Fibroblast of skin of back (primary cell): ENCODE measurements around the gene DNAH12.
"Not testable (repeated sequence)": the region's sequence is repeated elsewhere in the genome, so short reads cannot be mapped to it uniquely, and the experiment has no call there.

ENCODE experiments used
- DNase-seq: peaks from one replicate; pipeline ENCODE4 v3.0.0-alpha.2; 2013

DNAH12 gene

DNA sequence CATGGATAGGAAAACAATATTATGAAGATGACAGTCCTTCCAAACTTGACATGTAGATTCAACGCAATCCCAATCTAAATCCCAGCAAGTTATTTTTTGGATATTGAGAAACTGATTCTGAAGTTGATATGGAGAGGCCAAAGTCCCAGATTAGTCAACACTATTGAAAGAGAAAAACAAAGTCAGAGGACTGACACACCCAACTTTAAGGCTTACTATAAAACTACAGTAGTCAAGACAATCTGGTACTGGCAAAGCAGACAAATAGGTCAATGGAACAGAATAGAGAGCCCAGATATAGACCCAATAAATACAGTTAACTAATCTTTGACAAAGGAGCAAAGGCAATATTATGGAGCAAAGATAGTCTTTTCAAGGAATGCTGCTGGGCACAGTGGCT is 132.4 kb downstream of the DNAH12 start:
- no peak for DNase-seq

DNA sequence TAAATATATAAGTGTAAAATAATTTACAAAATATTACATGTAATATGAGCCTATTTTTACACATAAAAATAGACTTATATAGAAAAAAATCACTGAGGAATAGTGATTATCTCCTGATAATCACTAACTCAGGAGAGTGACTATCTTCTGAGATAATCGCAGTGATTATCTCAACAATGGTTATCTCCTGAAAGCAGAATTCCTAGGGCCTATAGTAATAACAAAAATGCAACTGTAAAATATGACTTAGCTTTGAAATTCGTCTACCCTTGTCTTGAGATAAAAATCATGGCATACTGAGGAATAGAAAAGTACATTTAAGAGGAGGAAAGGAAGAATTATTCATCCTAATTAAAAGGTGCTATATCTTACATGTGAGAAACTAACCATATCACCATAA is 134.7 kb downstream of the DNAH12 start:
- no peak for DNase-seq

DNA sequence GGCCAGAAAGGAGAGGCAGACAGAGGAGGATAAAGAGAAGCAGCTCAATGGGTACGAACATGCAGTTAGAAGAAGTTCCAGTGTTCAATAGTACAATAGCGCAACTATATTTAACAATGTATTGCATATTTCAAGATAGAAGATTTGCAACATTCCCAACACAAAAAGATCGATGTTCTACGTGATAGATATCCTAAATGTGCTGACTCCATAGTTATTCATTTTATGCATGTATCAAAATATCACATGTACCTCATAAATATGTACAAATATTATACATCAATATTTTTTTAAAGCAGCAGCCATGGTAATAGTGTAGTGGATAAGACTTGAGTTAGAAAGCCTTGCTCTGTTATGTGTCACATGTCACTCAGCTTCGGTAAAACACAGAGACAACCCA is 141.5 kb downstream of the DNAH12 start:
- DNase-seq, result no peak

DNA sequence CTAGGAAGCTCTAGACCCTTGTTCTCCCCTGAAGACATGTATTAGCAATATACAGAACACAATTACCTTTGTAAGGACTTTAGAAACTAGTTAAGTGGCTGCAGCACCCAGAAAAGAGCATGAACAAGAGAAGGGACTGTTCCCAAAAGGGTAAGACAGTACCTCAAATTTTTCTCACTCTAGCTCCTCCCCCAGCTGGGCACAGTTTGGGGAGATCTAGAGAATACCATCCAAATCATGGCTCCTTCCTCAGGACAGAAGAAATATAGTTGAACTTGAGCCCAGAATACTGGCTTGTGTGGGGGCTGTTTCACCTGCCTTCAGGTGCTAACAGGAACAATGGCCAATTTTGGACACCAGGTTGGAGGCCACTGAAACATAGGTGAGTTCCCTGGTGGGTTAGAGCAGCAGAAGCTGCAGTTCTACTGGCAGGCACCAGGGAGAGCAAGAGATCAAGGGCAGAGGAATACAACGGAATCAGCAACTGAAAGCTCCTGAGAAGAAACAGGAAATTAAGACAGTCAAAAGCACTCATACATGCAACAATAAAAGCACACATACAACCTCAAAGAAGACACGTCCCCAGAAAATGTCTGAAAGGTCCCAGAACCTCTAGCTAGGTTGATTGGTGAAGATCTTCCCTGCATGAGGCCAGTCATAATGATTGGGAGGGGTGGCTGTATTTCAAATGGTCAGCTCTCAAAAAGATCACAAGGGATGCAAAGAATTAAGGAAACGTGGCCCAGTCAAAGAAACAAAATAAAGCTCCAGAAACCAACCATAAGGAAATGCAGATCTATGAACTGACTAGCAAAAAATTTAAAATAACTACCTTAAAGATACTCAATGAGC is 146.7 kb downstream of the DNAH12 start:
- DNase-seq, result peak; percentile 46

DNA sequence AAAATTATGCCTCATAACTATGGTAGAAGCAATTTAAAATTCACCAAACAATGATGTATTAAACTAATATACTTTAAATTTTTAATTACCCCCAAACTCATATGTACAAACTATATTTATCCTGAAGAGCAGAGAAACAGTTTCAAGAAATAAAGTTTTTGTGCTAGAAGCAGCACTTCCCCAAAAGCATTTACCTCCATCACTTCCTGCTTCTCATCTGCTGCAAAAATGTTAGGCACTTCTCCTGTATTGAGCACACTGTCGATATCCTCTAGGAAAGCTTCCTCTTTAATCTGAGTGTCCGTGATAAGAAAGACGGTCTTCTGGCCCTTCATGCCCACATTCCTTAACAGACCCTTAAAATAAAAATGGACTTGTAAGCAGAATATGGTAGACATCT is 150.2 kb downstream of the DNAH12 start:
- no peak for DNase-seq

DNA sequence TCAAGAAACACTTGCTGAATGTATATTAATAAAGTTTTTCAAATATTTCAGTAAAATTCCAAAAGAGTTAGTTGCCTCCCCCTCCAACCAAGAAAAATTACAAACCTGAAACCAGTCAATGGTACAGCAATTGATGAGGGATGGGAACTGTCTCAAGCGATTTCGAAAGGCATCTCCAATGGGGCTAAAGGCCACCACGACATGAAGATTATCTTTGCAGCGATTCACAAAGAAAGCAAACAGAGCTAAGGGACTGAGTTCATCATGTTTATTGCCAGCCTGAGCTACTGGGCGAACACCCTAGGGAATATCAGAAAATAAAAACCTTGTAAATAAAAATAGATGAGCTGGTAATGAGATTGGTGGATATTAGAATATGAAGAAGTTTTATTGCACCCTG is 152.4 kb downstream of the DNAH12 start:
- no peak for DNase-seq

DNA sequence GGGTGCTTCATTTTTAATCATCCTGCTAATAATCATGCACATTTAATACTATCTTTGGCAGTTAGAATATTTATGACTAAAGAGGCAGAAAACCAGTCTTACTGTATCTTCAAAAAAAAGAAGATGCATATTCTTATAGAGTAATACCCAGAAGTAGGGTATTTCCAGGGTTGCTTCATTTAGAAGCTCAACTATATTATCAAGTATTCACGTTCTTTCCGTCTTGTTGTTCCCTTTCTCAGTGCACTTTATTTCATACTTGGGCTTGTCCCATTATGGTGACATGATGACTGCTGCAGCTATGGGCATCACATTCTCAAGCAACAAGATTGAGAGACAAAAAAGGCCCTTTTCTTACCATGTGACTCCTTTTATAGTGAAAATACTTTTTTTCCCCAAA is 154.9 kb downstream of the DNAH12 start:
- no peak for DNase-seq

DNA sequence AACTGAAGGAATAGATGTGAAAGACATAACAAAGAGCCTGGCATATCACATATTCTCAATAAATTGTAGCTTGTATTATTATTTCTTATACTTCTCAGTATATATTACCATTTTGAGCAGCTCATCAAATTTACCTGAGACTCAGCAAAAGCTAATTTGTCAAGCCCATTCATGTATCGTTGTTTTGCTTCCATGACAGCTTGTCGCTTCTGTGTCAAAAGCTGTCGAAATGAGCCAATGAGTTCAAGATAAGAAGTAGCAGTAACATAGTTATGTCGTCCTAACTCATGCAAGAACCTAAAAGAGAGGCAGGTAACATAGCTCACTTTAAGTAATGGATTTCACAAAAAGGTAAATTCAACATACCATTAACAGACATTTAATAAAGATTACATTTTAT is 157.8 kb downstream of the DNAH12 start:
- DNase-seq, result no peak

DNA sequence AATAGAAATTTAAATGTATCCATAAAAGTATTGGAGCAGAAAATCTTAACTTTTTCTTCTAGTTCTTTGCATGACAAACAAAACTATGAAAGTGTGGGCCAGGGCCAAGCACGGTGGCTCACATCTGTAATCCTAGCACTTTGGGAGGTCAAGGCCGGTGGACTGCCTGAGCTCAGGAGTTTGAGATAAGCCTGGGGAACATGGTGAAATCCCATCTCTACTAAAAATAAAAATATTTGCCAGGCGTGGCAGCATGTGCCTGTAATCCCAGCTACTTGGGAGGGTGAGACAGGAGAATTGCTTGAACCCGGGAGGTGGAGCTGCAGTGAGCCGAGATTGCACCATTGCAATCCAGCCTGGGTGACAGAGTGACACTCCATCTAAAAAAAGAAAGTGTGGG is 158.6 kb downstream of the DNAH12 start:
- no peak for DNase-seq

DNA sequence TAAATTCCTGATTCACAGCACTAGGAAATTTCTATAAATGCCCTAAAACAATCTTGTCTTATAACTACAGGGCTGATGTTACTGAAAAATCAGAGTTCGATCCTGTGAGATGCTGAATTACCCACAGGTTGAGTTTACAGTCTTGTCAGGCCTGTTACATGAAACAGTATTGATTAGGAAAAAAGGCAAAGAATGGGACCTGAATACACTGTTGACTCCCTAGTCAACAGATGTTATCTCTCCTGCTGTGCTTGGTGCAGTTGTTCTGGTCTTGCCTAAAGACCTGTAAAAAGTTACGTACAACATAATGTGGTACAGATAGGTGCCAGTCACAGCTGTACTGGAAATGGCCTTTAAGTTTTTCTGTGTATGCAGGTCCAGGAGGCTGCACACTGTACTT is 160.3 kb downstream of the DNAH12 start:
- no peak for DNase-seq

DNA sequence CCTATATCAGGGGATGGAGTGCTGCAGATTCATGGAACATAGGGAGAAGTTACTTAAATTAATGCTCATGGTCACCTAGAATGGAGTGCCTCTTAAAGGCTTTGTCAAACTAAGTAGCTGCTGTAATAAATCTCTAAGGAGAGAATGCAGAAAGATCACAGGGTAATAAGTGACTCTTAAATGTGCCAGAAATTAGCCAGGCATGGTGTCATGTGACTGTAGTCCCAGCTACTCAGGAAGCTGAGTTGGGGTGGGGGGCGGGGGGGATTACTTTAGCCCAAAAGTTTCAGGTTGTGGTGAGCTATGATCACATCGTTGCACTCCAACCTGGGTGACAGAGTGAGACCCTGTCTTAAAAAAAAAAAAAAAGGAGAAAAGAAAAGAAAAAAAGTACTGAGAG is 160.7 kb downstream of the DNAH12 start:
- no peak for DNase-seq

DNA sequence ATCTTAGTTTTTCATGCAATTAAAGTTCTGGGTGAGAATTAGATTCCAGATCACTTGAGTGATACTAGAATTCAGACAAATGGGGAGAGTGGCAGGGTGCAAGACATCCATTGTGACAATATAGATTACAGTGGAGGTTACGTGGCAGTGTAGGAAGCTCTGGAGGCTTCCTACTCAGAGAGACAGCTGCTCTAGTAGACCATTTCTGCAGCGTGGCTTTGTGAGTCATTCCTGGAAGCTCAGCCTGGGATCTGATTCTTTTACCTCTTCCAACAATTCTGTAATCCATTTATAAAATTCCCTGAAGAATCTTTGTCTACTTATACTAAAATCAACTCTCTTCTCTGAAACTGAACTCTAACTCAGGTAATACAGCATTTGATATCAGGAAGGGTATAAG is 161.2 kb downstream of the DNAH12 start:
- peak; percentile 1 for DNase-seq

DNA sequence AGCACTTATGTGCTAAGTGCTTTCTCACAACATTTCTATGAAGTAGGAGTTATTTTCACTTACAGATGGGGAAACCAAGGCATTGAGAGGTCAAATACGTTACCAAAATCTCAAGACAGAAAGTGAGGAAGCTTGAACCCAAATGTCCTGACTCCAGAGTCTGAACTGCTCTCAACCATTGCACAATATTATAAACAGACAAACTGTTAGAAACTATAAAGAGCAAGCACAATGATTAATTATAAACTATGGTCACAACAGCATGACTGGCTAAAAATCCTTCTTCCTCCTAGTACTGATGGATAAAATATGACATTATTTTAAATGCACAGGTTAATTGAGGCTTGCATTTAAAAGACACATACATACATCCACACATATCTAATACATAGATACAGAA is 173.8 kb downstream of the DNAH12 start:
- DNase-seq, result no peak

DNA sequence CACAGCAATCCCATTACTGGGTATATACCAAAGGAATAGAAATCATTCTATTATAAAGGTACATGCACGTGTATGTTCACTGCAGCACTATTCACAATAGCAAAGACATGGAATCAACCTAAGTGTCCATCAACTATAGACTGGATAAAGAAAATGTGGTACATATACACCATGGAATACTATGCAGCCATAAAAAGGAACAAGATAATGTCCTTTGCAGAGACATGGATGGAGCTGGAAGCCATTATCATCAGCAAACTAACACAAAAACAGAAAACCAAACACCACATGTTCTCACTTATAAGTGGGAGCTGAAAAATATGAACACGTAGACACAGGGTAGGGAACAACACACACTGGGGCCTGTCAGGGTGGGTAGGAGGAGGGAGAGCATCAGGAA is 179.1 kb downstream of the DNAH12 start:
- DNase-seq, result not testable (repeated sequence)

DNA sequence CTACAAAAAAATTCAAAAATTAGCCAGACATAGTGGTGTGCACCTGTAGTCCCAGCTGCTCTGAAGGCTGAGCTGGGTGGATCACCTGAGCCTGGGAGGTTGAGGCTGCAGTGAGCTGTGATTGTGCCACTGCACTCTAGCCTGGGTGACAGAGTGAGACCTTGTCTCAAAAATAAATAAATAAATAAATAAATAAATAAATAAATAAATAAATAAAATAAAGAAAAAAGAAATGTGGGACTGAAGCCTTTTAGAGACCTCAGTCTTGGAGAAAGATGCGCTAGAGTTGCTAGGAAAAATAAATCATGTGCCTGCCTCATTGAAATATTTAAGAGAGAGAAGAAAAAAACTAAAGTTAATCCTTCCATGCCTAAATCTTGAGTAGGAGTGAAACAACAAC is 187.9 kb downstream of the DNAH12 start:
- DNase-seq, result not testable (repeated sequence)

DNA sequence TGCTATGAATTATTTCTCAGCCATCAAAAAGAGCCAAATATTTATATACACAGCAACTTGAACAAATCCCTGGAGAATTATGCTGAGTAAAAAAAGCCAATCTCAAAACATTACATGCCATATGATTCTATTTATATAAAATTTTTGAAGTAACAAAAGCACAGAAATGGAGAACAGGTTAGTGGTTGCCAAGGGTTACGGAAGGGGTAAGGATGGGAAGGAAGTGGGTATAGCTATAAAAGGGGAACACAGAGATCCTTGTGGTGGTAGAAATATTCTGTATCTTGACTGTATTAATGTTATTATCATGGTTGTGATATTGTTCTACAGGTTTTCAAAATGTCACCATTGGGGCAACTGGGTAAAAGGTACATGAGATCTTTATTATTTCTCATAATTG is 189.4 kb downstream of the DNAH12 start:
- no peak for DNase-seq

DNA sequence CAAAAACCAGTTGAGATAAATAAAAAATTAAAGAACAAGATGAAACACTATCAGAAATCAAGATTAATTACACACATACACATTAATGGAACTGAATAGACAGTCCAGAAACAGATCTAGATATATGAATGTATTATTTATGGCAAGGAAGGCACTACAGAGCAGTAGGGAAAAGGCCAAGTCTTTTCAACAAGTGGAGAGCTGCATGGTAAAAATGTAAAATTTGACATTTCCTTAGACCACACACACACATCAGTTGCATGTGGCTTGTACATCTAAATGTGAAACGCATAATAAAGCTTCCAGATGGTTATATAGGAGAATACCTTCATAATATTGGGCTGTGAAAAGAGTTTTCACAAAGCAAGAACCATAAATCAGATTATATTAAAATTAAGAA is 193.9 kb downstream of the DNAH12 start:
- DNase-seq, result no peak

DNA sequence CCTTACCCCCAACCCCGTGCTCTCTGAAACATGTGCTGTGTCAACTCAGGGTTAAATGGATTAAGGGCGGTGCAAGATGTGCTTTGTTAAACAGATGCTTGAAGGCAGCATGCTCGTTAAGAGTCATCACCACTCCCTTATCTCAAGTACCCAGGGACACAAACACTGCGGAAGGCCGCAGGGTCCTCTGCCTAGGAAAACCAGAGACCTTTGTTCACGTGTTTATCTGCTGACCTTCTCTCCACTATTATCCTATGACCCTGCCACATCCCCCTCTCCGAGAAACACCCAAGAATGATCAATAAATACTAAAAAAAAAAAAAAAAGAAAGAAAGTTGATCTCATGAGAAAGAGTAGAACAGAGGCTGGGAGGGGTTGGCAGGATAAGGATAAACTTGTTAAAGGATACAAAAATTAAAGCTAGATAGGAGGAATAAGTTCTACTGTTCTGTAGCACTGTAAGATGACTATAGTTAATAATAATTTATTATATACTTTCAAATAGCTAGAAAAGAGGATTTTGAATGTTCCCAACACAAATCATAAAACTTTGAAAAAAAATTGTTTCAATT is 205.0 kb downstream of the DNAH12 start:
- not testable (repeated sequence) for DNase-seq

DNA sequence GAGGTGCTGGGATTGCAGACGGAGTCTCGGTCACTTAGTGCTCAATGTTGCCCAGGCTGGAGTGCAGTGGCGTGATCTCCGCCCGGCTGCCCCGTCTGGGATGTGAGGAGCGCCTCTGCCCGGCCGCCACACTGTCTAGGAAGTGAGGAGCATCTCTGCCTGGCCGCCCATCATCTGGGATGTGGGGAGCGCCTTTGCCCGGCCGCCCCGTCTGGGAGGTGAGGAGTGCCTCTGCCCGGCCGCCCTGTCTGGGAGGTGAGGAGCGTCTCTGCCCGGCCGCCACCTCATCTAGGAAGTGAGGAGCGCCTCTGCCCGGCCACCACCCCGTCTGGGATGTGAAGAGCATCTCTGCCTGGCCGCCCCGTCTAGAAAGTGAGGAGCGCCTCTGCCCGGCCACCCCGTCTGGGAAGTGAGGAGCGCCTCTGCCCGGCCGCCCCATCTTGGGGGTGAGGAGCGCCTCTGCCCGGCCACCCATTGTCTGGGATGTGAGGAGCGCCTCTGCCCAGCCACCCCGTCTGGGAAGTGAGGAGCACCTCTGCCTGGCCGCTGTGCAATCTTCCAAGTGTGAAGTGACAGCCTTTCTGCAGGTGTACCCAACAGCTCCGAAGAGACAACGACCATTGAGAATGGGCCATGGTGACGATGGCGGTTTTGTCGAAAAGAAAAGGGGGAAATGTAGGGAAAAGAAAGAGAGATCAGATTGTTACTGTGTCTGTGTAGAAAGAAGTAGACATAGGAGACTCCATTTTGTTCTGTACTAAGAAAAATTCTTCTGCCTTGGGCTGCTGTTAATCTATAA is 205.7 kb downstream of the DNAH12 start:
- not testable (repeated sequence) for DNase-seq

DNA sequence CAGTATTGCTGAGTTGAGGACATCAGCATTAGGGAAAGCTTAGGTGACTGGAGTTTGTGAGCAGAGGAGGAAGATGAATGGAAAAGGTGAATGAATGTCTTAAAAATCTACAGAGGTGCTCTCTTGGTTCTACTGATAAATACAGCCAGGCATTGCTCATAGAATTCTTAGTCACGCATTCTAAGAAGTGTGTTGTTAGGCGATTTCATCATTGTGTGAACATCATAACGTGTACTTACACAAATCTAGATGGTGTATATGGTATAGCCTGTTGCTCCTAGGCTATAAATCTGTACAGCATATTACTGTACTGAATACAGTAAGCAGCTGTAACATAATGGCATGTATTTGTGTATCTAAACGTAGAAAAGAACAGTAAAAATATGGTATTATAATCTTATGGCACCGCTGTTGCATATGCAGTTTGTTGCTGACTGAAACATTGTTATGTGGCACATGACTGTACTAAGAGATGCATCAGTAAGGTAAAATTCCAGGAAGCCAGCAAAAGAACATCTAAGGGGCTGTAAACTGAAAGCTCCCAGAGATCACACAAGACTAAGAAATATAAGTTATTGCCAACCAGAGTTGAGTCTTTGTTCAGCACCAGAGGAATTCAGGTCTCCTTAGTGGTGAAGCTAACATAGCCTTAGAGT is 208.7 kb downstream of the DNAH12 start:
- DNase-seq, result no peak

DNA sequence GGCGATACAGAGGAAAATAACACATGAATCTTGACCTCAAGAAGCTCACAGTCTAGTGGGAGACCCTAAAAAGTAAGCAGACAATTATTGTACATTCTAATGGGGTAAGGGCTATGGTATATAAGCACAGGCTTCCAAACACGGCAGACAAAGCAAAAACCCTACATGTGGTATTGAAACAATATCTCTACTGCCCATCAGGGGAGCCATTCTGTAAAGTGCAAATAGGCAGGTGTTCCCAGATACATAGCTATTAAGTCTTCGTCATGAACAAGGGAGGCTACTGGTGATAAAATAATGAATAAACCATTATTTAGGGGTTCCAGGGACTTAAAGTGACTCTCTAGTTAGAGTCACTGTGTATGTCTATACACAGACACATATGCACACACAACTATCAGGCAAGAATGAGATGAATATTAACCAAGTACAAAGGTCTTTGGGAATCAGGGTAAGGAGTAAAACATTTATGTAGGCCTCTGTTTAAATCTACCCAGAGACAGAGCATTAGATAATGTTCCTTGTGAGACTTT is 213.0 kb downstream of the DNAH12 start:
- DNase-seq, result no peak

DNA sequence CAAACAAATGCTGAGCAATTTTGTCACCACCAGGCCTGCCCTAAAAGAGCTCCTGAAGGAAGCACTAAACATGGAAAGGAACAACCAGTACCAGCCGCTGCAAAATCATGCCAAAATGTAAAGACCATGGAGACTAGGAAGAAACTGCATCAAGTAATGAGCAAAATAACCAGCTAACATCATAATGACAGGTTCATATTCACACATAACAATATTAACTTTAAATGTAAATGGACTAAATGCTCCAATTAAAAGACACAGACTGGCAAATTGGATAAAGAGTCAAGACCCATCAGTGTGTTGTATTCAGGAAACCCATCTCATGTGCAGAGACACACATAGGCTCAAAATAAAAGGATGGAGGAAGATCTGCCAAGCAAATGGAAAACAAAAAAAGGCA is 217.6 kb downstream of the DNAH12 start:
- not testable (repeated sequence) for DNase-seq

DNA sequence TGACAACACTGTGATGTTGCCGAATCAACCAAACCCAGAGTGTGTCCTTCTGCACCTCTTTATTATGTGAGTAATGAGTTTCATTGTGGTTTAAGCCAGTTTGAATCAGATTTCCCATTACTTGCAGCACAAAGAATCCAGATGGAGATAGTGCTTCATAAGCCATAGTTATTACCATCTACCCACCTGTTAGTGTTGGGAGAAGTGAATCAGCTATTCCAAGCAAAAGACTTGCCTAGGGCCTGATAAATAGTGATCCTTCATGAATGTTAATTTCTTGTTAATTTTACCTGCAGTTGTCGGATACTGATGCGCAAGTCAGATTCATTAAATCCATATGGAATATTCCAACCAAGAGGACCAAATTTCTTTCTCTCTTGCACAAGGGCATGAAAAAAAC is 229.9 kb downstream of the DNAH12 start:
- DNase-seq, result no peak
